ENCODE data around the gene MKNK1. TPM values are rescaled to one million over a fixed set of nuclear protein-coding genes. Genes with fewer than 3 reads are reported as not detected.

Gene MKNK1
- total RNA-seq, 4 donors from 2014 or later: 4.9 to 53.0 (median 24.3) TPM

DNA sequence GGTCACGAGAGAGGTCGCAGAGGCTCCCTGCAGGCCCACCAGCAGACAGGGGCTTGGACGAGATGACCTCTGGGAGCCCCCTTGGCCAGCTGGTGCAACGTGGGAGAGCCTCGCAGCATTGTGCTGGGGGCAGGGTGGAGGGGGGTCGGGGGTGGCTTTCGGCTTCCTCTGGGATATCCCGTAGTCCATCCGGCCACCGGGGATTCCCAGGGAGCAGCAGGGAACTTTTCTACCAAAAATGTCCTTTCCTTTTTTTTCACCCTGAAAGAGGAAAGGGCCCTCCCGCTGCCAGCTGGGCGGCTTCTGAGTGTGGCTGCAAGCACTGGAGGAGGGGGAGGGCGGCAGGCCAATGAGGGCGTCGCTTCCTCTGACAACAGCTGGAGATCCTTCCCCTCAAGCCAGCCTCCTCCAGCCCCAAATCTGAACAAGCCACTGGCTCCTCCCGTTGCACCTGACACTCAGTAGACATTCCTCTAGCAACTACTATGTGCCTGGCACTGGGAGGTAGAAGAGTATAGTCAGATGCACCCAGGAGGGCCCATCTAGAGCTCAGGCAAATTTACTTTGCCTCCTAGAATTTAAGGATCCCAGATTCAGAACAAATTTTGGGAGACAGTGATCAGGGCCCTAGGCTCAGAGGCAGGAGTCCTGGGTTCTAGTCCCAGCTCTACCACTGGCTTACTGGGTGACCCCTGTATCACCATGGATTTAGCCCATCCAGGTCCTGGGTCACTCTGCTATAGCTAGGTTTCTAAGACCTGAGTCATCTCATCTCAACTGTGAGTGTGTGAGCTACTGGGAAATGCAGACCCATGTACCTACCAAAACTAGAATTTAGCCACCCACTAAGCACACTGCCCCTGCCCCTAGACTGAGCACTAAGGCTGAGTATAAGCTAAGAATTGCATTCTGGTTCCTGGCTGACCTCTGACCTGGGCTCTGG is 9.9 kb upstream of the MKNK1 start:
- Histone ChIP-seq H3K4me1 (peaks cover 0 to 13% of the 10 kb centered on the region in 2 donors), H3K9me3 (no peaks in the 10 kb centered on the region), H3K27ac (peak overlapping the region; percentile 68 to 70), H3K36me3 (no peaks in the 10 kb centered on the region), H3K4me3 (peak overlapping the region; percentile 6 to 15), H3K27me3 (no peaks in the 10 kb centered on the region)
- peak; percentile 89 to 91 for DNase-seq
- TF ChIP-seq POLR2A (IDR thresholded peaks at IDR 0.05): peak in 1 of 2 donors; percentile 10
- TF ChIP-seq, protein P1, sequence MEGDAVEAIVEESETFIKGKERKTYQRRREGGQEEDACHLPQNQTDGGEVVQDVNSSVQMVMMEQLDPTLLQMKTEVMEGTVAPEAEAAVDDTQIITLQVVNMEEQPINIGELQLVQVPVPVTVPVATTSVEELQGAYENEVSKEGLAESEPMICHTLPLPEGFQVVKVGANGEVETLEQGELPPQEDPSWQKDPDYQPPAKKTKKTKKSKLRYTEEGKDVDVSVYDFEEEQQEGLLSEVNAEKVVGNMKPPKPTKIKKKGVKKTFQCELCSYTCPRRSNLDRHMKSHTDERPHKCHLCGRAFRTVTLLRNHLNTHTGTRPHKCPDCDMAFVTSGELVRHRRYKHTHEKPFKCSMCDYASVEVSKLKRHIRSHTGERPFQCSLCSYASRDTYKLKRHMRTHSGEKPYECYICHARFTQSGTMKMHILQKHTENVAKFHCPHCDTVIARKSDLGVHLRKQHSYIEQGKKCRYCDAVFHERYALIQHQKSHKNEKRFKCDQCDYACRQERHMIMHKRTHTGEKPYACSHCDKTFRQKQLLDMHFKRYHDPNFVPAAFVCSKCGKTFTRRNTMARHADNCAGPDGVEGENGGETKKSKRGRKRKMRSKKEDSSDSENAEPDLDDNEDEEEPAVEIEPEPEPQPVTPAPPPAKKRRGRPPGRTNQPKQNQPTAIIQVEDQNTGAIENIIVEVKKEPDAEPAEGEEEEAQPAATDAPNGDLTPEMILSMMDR (IDR thresholded peaks at IDR 0.05): peak in 1 of 4 experiments; percentile 2
- intact Hi-C loops (cut with DNase I; ENCODE audit: low total_unique reads): no loop called here

DNA sequence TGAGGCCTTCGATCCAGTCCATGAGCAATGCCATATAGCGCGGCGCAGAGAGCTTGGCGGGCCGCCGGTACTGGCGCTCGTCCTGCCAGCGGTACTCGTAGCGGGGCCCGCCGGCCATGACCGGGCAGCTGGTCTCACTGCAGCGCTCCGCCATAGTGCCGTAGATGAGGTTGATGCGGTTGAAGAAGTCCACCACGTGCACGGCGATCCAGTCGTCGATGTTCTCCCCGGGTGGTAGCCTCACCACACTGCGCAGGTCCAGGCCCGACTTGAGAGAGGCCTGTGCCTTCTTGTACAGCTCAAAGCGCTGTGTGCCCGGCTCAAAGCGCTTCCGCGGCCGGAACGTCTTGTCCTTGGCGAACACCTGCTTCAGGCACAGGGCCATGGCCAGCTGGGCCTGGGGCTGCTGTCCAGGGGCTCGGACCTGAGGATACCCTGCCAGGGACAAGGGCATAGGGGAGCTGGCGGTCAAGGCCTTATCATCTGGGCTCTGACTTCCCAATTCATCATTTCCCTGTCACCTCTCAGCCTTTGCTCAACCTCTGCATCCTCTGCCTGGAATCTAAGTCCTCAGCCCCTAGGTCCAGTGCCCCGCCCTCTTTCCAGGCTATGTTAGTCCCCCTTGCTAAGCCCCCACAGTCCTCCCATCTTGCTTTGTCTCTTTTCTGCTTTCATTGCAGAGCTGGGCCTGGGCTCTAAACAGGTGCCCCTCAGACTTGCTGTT is 9.0 kb upstream of the MKNK1 start:
- peak overlapping the region; percentile 68 to 70 for H3K27ac ChIP-seq
- H3K36me3 ChIP-seq: no peaks in the 10 kb centered on the region
- TF ChIP-seq POLR2A (IDR thresholded peaks at IDR 0.05): no peak
- TF ChIP-seq, protein P1 (IDR thresholded peaks at IDR 0.05): no peak
- intact Hi-C loops (cut with DNase I; ENCODE audit: low total_unique reads): no loop called here
- H3K27me3 ChIP-seq: no peaks in the 10 kb centered on the region
- no peak for DNase-seq
- no peaks in the 10 kb centered on the region for H3K9me3 ChIP-seq
- H3K4me3 ChIP-seq: peak overlapping the region in 1 of 2 donors; percentile 6
- H3K4me1 ChIP-seq: peaks cover 0 to 13% of the 10 kb centered on the region in 2 donors

DNA sequence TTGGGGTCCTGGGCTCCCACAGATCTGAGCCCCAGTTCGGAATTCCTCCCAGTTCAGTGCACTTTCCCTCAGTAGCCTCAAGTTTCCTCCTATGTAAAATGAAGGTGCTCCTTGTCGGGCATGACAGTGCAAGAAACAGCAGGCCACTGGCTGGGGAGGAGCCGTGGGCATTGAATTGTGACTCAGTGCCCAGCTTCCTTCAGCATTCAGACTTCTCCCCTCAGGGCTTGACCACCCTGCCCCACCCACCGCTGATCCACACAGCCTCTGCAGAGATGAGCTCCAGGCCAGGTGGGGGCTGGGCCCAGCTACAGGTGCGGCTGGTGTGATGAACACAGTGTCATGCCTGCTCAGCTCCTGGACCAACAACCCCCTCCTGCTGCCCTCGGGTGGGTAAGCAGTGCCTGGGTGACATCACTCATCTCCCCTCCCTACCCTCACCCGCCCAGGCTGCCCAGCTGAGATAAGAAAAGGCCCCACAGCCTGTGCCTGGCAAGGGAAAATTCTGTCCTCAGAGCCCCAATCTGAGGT is 7.7 kb upstream of the MKNK1 start:
- no peaks in the 10 kb centered on the region for H3K36me3 ChIP-seq
- H3K27ac ChIP-seq: no peak overlapping the region
- H3K4me3 ChIP-seq: no peak overlapping the region
- DNase-seq: no peak
- H3K27me3 ChIP-seq: no peaks in the 10 kb centered on the region
- H3K9me3 ChIP-seq: no peaks in the 10 kb centered on the region
- intact Hi-C loops (cut with DNase I; ENCODE audit: low total_unique reads): no loop called here
- TF ChIP-seq, protein P1 (IDR thresholded peaks at IDR 0.05): no peak
- no peak for TF ChIP-seq POLR2A (IDR thresholded peaks at IDR 0.05)
- H3K4me1 ChIP-seq: peaks cover 0 to 13% of the 10 kb centered on the region in 2 donors

DNA sequence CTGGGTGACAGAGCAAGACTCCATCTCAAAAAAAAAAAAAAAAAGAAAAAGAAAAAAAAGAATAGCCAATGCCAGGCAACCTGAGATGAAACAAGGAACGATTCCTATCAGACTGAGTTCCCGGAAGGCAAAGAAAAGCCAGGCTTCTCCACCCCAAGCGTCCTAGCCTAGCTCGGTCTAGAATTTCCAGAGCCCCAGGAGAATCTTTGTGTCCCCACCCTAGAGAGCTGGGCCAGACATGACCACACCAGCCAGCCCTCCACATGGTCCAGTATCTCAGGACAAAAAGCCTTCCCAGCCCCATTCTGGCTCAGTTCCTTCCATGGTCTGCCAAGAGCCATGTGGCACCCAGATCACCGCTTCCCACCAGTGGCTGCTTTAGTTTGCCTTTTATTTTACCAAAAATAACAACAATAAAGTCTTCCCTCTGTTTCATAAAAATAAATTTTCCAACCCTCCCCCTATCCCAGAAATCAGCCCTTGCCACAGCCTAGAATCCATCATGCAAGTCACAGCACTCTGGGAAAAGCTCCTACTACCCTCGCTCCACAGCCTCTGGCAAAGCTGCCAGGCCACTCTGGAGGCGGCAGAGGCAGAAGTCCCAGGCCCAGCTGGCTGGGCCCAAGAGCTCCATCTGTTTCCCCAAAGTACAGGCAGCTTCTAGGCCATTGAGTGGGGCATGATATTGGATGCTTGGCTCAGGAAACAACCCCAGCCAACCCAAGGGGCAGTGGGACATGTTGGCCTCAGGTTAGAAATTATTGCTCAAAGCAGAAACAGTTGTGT is 3.5 kb upstream of the MKNK1 start:
- DNase-seq: no peak
- Histone ChIP-seq H3K27me3 (no peaks in the 10 kb centered on the region), H3K9me3 (no peaks in the 10 kb centered on the region), H3K27ac (no peak overlapping the region), H3K4me1 (peaks cover 0 to 10% of the 10 kb centered on the region in 2 donors), H3K36me3 (no peaks in the 10 kb centered on the region), H3K4me3 (no peak overlapping the region)
- intact Hi-C loops (cut with DNase I; ENCODE audit: low total_unique reads): no loop called here
- TF ChIP-seq POLR2A (IDR thresholded peaks at IDR 0.05): no peak
- TF ChIP-seq, protein P1 (IDR thresholded peaks at IDR 0.05): no peak

All from uterus (tissue), 4 donors.